GM21717 (cell line): ENCODE measurements around the gene ACADSB.

ENCODE experiments used
- ATAC-seq: cut with Tn5 transposase; IDR thresholded peaks from one replicate; pipeline ENCODE4 v1.9.1; 2021; ENCODE audit warnings: mild to moderate bottlenecking, moderate library complexity; ENCODE audit not compliant: unreplicated experiment

Gene ACADSB

DNA sequence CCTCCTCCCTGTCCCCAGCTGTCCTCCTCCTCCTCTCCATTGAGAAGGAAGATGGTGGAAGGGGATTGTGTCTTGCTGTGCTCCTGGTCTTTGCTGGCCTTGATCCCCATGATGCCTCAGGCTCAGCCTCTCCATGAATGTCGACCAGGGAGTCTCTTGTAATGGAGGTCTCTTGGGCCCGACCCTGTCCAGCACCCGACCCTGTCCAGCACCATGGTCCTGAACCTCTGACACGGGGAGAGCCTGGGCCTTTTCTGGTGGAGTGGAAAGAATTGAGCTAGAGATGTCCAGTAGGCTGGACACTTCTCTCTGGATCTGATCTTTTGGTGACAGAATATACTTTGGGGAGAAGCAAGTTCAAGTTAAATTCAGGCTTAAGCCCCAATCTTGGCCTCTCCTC is 84.7 kb downstream of the ACADSB start:
- no peak for ATAC-seq

- ATAC-seq, result no peak
Observed at GRCh38 chr10:123096452-123096851, 87.6 kb downstream of the ACADSB start.

GRCh38 chr10:123097039-123097438 is 88.2 kb downstream of the ACADSB start:
- ATAC-seq, result no peak

- ATAC-seq, result no peak
Observed at GRCh38 chr10:123100030-123100762, 91.4 kb downstream of the ACADSB start.

DNA sequence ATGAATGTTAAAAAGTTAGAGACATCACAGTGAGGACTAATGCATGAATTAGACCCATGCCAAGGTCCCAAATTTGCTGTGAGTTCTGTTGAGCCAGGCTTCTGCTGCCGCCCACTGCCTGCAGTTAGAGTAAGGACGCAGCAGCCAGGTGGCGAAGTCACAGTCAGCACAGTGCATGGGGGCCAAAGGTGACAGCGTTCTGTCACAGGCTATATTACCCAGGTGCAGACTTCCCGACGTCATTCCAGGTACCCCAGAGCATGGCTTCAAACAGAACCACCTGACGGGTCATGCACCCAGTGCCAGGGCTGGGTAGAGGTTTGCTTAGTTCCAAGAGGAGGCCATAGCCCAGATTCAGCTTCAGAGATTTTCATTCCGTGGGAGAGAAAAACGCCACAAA is 93.1 kb downstream of the ACADSB start:
- no peak for ATAC-seq

- ATAC-seq, result no peak
Observed at GRCh38 chr10:123102673-123103072, 93.9 kb downstream of the ACADSB start.

DNA sequence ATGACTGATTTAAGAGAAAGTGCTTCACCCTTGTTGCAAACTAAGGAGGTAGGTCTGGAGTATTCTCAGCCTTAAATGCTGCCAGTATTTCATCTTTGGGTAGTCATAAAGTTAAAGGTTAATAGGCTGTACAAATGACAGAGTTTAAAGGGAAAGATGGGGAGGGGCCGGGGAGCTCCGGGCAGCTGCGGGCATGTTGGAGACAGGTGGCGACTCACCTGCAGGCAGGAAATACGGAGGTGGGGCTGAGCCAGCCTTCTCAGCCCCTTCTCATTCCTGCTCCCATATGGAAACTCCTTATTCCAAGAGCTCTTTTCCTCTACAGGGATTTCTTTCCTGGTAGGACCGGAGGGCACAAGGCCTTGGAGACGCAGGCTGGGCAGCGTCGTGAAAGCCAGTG is 95.1 kb downstream of the ACADSB start:
- no peak for ATAC-seq
